Measurements from ENCODE around the gene MTCH1. TPM values are rescaled to one million over a fixed set of nuclear protein-coding genes. Genes with fewer than 3 reads are reported as not detected.

The MTCH1 gene
- total and polyA plus RNA-seq, 9 of the 15 experiments (the other 6 are each of a cell fraction or from before 2014, with no cell fraction given) = 7.9 to 161 (median 118) TPM

DNA sequence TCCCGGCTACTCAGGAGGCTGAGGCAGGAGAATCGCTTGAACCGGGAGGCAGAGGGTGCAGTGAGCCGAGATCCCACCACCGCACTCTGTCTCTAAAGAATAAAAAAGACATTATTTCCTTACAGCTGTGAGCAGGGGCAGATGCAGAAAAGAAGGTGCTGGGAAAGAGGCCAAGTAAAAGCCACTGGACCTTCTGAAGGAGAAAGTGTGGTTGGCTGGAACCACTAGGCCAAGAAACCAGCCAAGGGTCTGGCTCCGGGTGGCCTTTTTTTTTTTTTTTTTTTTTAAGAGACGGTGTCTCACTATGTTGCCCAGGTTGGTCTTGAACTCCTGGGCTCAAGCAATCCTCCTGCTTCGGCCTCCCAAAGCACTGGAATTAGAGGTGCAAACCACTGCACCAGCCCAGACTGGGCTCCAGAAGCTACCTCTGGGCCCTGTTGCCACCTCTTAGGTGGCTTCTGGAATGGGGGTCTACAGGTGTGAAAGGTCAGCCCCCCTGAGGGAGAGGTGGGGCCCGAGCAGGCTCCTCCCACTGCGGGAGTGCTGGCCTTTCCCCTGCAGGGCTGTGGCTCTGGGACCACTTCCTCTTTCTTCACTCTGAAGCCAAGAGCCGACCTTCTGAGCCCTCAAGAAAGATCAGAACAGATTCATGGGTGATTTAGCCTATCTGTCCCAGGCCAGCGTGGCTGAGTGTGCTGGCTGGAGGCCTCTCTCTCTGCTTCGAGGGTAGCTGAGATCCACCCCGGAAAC is 19.2 kb upstream of the MTCH1 start, which contains the start of gene FGD2 (continued):
- TF ChIP-seq ZNF695 (CRISPR knock-in tag; IDR thresholded peaks at IDR 0.05) (no peak), KLF1 (tag; IDR thresholded peaks at IDR 0.05) (no peak), NRF1 (conservative IDR thresholded peaks at IDR 0.05 in 1 of 2, IDR thresholded peaks at IDR 0.05 in 1 of 2) (peak; percentile 10 to 16; a peak in 1 of 4 replicates), CBX1 (IDR thresholded peaks at IDR 0.05; ENCODE audit: low read depth) (no peak), RAD21 (CRISPR knock-in tag; conservative IDR thresholded peaks at IDR 0.05 in 1 of 2, IDR thresholded peaks at IDR 0.05 in 1 of 2) (no peak), ZNF766 (CRISPR knock-in tag; conservative IDR thresholded peaks at IDR 0.05) (no peak), SP1 (CRISPR knock-in tag; IDR thresholded peaks at IDR 0.05) (0 out of 2 replicates have a peak, but pooled peaks have one; percentile 27), ZNF311 (CRISPR knock-in tag; IDR thresholded peaks at IDR 0.05) (no peak), ZEB2 (IDR thresholded peaks at IDR 0.05) (no peak), MECOM (CRISPR knock-in tag; IDR thresholded peaks at IDR 0.05) (no peak), CCNT2 (IDR thresholded peaks at IDR 0.05; ENCODE audit: borderline replicate concordance, extremely low read depth, insufficient read length, low read depth, low read length) (no peak), PHTF2 (CRISPR knock-in tag; IDR thresholded peaks at IDR 0.05) (no peak), KDM1A (IDR thresholded peaks at IDR 0.05) (peak; percentile 85 to 88), XRCC5 (IDR thresholded peaks at IDR 0.05; ENCODE audit: low read depth, low read length) (no peak), ZNF3 (CRISPR knock-in tag; IDR thresholded peaks at IDR 0.05) (no peak), HMGN3 (IDR thresholded peaks at IDR 0.05; ENCODE audit: borderline replicate concordance, extremely low read depth, insufficient read length, low read depth, low read length) (no peak), EP300 (IDR thresholded peaks at IDR 0.05; ENCODE audit: low read length) (no peak), SAP30 (IDR thresholded peaks at IDR 0.05; ENCODE audit: borderline replicate concordance, insufficient read depth, low read depth, low read length, poor library complexity, severe bottlenecking) (no peak), TAF1 (IDR thresholded peaks at IDR 0.05; ENCODE audit: control insufficient read depth, extremely low read depth, insufficient read depth, low read length, severe bottlenecking) (no peak), BRD4 (IDR thresholded peaks at IDR 0.05) (no peak), U2AF1 (optimal IDR thresholded peaks at IDR 0.05; ENCODE audit: low read depth, low read length) (no peak), STAT5B (CRISPR knock-in tag; IDR thresholded peaks at IDR 0.05) (no peak), ADNP (tag; IDR thresholded peaks at IDR 0.05) (0 out of 2 replicates have a peak, but pooled peaks have one; percentile 23), C11orf30 (IDR thresholded peaks at IDR 0.05; ENCODE audit: low read depth) (no peak), ATF7 (IDR thresholded peaks at IDR 0.05) (no peak), KLF16 (IDR thresholded peaks at IDR 0.05) (no peak), SMARCE1 (IDR thresholded peaks at IDR 0.05) (peak; percentile 31; the same call in 1 of the 2 replicates)
- TF ChIP-seq, protein P1, sequence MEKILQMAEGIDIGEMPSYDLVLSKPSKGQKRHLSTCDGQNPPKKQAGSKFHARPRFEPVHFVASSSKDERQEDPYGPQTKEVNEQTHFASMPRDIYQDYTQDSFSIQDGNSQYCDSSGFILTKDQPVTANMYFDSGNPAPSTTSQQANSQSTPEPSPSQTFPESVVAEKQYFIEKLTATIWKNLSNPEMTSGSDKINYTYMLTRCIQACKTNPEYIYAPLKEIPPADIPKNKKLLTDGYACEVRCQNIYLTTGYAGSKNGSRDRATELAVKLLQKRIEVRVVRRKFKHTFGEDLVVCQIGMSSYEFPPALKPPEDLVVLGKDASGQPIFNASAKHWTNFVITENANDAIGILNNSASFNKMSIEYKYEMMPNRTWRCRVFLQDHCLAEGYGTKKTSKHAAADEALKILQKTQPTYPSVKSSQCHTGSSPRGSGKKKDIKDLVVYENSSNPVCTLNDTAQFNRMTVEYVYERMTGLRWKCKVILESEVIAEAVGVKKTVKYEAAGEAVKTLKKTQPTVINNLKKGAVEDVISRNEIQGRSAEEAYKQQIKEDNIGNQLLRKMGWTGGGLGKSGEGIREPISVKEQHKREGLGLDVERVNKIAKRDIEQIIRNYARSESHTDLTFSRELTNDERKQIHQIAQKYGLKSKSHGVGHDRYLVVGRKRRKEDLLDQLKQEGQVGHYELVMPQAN (IDR thresholded peaks at IDR 0.05; ENCODE audit: borderline replicate concordance) = no peak
- TF ChIP-seq, protein P2, sequence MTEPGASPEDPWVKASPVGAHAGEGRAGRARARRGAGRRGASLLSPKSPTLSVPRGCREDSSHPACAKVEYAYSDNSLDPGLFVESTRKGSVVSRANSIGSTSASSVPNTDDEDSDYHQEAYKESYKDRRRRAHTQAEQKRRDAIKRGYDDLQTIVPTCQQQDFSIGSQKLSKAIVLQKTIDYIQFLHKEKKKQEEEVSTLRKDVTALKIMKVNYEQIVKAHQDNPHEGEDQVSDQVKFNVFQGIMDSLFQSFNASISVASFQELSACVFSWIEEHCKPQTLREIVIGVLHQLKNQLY (CRISPR knock-in tag; conservative IDR thresholded peaks at IDR 0.05) = no peak
